ENCODE data around the gene CSTPP1.

DNA sequence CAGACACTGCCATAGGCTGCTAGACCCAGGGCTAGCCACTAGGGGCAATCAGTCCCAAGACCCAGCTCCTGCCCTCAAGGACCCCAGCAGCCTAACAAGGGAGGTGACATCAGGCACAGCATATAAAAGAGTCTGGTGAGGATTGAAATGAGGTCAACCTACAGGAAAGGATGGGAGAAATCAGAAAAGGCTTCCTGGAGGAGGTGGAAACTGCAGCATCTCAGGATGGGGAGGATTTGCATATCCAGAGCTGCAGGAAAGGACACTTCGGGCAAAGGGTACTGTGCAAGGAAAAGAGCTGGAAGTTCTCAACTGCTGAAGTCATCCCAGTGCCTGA lies 243.1 kb downstream of the CSTPP1 start:
- TF ChIP-seq POLR2A (IDR thresholded peaks at IDR 0.05): no peak
- TF ChIP-seq, protein P1, sequence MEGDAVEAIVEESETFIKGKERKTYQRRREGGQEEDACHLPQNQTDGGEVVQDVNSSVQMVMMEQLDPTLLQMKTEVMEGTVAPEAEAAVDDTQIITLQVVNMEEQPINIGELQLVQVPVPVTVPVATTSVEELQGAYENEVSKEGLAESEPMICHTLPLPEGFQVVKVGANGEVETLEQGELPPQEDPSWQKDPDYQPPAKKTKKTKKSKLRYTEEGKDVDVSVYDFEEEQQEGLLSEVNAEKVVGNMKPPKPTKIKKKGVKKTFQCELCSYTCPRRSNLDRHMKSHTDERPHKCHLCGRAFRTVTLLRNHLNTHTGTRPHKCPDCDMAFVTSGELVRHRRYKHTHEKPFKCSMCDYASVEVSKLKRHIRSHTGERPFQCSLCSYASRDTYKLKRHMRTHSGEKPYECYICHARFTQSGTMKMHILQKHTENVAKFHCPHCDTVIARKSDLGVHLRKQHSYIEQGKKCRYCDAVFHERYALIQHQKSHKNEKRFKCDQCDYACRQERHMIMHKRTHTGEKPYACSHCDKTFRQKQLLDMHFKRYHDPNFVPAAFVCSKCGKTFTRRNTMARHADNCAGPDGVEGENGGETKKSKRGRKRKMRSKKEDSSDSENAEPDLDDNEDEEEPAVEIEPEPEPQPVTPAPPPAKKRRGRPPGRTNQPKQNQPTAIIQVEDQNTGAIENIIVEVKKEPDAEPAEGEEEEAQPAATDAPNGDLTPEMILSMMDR (IDR thresholded peaks at IDR 0.05 in 4 of 5, conservative IDR thresholded peaks at IDR 0.05 in 1 of 5): peak; percentile 24 to 61 (median 47)

Data from gastrocnemius medialis (tissue), 4 donors.